HG02943 (cell line): ENCODE data around the gene ALPP.

Source experiments
- ATAC-seq: cut with Tn5 transposase; IDR thresholded peaks from one replicate; pipeline ENCODE4 v1.9.1; 2021; ENCODE audit warnings: mild to moderate bottlenecking, low read depth, moderate library complexity; ENCODE audit not compliant: unreplicated experiment

ALPP gene

DNA sequence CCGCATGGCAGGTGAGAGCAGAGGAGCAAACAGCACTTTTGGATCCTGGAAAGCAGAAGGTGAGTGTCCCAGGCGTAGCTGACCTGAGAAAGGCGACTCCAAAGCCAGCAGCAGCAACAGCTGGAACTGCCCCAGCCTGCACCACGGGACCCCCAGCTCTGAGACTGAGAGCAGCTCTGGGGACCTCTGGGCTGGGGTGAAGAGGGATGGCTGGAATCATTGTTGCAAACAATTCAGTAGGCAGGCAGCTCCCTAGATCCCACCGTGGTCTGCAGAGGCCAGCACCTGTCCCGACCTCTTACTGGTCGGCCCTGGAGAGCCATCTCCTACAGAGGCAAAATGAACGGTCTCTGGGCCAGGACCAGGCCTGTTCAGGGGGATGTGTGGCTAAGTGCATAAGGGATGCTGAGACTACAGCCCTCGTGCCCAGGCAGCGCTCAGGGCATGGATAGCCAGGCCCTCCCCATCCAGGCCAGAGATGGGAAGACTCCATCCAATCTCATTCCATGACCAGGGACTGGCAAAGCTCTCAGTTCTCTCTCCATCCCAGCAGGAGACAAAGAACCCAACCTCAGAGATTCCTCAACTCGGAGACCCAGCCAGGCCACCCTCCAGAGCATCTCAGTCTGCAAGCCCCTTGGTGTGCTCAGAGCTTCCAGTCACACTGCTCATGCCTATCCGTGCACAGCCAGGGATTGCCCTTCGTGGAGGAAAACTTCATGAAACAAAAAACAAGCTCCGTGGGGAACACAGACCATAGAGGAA is 38.2 kb upstream of the ALPP start:
- no peak for ATAC-seq

GRCh38 chr2:232341061-232341738 is 37.4 kb upstream of the ALPP start:
- ATAC-seq: no peak

GRCh38 chr2:232341739-232342126 is 36.8 kb upstream of the ALPP start:
- no peak for ATAC-seq

- ATAC-seq: no peak
Observed at GRCh38 chr2:232342635-232343565, 35.7 kb upstream of the ALPP start.

GRCh38 chr2:232343821-232344220 is 34.7 kb upstream of the ALPP start:
- ATAC-seq: no peak

- no peak for ATAC-seq
Observed at GRCh38 chr2:232345251-232345650, 33.3 kb upstream of the ALPP start.

GRCh38 chr2:232347369-232347768 is 31.2 kb upstream of the ALPP start:
- no peak for ATAC-seq

- no peak for ATAC-seq
Observed at GRCh38 chr2:232348936-232349335, 29.6 kb upstream of the ALPP start.

DNA sequence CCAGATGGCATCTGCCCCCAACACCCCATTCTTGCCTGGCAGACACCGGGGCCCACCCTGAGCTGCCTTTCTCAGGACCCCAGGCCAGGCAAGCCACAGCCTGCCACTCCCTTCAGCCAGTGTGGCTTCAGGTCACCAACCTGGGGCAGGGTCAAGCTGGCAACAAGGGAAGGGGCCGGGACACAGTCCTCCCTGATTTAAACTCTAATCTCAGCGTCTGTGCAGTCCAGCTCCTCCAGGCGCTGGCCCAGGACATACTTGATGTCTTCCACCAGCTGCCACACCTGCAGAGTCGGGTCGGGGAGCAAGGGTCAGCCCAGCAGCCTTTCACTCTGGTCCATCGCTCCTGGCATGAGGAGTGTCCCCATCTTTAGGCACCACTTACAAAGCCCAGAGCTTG is 29.0 kb upstream of the ALPP start:
- no peak for ATAC-seq

DNA sequence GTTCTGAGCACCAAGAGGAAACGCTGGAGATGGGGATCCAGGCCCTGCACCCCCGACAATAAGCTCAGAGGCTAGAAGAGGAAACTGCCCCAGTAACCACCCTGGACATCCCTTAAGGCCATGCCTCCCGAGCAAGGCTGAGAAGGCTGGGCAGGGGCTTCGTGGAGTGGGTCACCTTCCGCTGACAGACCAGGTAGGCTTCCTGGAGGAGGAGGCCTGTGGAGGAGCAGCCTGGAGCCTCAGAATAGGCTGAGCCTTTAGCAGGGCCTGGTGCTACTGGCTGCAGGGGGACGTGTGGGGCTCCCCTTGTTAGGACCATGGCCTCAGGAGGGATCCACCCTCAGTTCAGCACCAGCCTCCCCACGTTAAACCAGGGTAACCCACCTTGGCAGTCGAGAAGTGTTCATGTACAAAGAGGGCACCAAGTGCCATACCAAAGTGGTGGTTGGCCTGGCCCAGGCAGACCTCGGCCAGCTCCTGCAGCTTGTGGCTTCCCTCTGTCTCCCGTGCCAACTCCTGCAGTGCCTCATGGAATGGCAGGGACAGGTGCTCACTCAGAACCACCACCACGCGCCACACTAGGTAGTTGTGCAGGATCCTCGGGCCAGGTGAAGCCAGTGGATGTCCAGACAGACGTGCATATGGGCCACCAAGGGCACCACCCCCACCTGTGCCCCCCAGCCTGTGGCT is 28.5 kb upstream of the ALPP start:
- ATAC-seq: no peak

DNA sequence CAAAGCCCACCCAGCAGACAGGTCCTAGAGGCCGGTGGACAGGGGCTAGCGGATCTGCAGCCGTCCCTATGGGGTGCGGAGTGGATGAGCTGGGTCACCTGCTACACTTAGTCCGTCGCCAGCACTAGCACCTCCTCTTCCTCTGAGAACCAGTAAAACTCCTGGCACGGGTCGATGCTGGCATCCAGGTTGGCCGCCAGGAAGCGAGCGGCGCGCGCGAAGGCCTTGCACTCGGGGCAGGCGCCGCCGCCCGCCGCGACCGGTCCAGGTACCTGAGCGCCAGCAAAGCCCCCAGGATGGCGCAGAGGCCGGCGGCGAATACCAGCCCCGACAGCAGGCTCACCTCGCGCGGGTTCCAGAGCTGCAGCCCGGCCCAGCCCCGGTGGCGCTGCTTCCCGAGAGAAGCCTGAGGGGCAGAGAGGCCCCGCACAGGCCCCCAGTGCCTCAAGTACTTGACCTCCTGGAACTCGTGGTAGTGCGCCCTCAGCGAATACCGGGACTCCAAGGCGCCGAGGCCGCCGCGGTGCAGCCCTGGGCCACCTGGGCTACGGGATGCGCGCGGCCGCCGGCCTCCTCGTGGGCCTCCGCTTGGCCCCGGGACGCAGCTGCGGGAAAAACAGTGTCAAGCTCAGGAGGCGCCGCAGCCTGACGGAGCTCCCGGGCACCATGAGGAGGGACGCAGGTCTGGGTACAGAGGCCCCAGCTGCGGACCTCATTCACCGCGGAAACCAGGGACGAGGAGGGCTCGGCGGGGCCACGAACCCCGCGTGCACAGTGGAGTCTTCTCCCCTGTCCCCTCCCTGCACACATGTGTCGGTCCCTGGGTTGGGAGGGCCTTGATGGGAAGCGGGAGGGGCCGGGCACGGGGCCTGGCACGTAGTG is 27.5 kb upstream of the ALPP start:
- ATAC-seq: no peak

- no peak for ATAC-seq
Observed at GRCh38 chr2:232351686-232352510, 26.7 kb upstream of the ALPP start.

DNA sequence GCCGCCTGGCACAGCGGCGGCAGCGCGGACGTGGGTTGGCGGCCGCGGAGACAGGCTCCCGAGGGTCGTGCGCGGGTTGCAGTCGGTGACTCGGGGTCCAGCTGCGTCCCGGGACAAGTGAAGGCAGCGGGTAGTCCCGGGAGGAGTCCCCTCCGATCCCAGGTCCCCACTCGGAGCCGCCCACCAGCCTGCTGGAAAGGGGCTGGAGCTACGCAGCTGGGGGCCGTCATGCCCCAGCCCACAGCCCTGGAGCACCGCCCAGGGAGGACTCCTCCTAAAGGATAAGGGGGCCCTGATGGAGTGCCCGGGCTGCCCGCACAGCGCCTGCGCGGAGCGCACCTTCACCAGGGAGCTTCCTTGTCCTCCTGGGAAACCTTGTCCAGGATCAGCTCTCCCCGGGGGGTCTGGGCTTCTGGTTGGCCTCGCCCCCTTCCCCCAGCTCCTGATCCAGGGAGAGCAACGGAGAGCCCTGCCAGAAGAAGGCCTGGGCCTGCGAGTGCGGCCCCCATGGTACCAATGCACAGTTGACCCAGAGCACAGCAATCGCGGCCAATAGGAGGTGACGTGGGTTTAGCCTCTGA is 25.9 kb upstream of the ALPP start:
- ATAC-seq: no peak

DNA sequence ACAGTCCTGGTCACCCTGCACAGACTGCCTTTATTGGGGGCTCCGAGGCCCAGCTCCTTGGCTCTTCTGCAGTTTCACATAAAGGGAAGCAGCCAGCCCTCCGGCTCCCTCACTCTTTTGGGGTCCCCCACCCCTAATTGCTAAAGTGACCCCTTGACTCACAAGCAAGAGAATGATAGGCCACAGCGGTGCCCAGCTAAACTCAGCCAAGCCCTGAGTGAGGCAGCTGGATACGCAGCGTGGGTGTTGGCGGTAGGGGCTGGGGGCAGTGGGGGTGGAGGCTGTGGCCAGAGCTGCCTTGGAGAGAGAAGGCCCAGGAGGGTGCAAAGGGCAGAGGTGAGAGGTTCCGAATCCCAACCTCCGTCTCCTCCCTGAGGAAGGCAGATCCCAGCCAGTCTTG is 25.5 kb upstream of the ALPP start:
- no peak for ATAC-seq

DNA sequence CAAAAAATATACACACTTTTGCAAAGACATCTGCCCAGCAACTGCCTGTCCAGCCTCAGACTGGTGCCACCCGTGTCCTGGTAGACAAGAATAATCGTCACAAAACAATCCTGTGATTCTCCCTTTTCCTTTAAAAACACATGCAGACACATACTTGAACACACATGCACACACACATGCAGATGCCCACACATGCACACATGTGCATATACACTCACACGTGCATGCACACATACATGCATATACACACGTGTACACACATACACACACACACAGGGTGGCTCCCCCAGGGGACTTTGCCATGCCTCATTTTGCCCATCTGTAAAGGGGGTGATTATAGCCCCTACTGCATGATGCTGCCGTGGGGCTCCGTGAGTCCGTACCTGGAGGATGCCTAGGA is 24.9 kb upstream of the ALPP start:
- no peak for ATAC-seq

GRCh38 chr2:232354069-232354468 is 24.5 kb upstream of the ALPP start:
- ATAC-seq: no peak

DNA sequence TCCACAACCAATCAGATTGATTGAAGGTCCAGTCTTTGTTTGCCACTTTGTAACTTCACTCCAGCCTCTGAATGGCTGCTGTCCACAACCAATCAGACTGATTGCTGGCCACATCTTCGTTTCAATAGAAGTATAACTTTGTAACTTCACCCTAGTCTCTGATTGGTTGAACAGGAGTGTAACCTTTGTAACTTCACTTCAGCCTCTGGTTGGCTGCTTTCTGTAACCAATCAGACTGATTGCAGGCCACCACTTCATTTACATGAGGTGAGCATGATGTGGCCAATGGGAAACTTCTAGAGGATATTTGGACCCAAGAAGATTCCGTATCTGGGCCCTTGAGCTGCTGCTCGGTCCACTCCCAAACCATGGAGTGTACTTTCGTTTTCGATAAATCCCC is 16.9 kb upstream of the ALPP start:
- ATAC-seq: no peak

DNA sequence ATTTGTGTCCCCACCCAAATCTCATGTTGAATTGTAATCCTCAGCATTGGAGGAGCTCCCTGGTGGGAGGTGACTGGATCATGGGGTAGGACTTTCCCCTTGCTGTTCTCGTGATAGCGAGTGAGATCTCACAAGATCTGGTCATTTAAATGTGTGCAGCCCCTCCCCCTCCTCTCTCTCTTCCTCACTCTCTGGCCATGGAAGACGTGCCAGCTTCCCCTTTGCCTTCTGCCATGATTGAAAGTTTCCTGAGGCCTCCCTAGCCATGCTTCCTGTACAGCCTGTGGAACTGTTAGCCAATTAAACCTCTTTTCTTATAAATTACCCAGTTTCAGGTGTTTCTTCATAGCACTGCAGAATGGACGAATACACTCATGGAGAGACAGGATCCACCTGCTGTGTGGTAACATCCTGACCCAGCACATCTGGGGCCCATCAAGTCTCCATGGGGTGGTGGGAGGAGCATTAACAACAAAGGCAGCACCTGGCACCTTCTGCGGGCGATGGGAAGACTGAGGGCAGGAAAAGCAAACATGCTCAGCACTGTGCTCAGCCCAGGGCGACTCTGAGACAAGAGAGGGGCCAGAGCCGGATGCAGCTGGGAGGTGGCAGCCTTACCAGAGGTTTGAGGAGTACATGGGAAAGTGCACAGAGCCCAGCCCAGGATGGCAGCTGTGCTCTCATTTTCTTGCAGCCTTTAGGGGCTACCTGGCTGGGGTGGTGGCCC is 16.2 kb upstream of the ALPP start:
- ATAC-seq: no peak
